Loucy (cell line): ENCODE data around the gene PLA2G5.

Experiments used
- H2AFZ ChIP-seq: fragments of 200-600 bp; sonication (generic); 2 replicates; pipeline ENCODE4 v1.6.0; 2016; ENCODE audit warnings: antibody characterized with exemption, mild to moderate bottlenecking, low read length, moderate library complexity
- H3F3A ChIP-seq: fragments of 200-600 bp; 2 replicates; pipeline ENCODE4 v1.6.0; 2016; ENCODE audit warnings: antibody characterized with exemption, low read depth, mild to moderate bottlenecking
- H3K27me3 ChIP-seq: fragments of 200-600 bp; sonication (generic); 2 replicates; pipeline ENCODE4 v1.6.1; 2014; ENCODE audit warnings: low read length, mild to moderate bottlenecking; ENCODE audit not compliant: insufficient read depth, poor library complexity, severe bottlenecking
- H3K36me3 ChIP-seq: fragments of 200-600 bp; sonication (generic); 2 replicates; pipeline ENCODE4 v1.6.1; 2016; ENCODE audit warnings: low read length; ENCODE audit not compliant: insufficient read depth
- H3K4me1 ChIP-seq: fragments of 200-600 bp; sonication (generic); 2 replicates; pipeline ENCODE4 v1.5.1; 2014; ENCODE audit warnings: low read length, mild to moderate bottlenecking; ENCODE audit not compliant: insufficient read depth, poor library complexity, severe bottlenecking
- H3K4me2 ChIP-seq: fragments of 200-600 bp; sonication (generic); 2 replicates; pipeline ENCODE4 v1.6.0; 2014; ENCODE audit warnings: antibody characterized with exemption, low read length, low read depth, mild to moderate bottlenecking; ENCODE audit not compliant: poor library complexity, severe bottlenecking
- H3K4me3 ChIP-seq: fragments of 200-600 bp; sonication (generic); 2 replicates; pipeline ENCODE4 v1.5.1; 2014; ENCODE audit warnings: low read length, mild to moderate bottlenecking, mixed read lengths; ENCODE audit not compliant: poor library complexity, severe bottlenecking
- H3K79me2 ChIP-seq: fragments of 200-600 bp; sonication (generic); 2 replicates; pipeline ENCODE4 v1.6.1; 2014; ENCODE audit warnings: low read length; ENCODE audit not compliant: insufficient read depth
- H3K9ac ChIP-seq: fragments of 200-600 bp; sonication (generic); 2 replicates; pipeline ENCODE4 v1.6.0; 2014; ENCODE audit warnings: mild to moderate bottlenecking, low read depth, low read length, moderate library complexity; ENCODE audit not compliant: poor library complexity, severe bottlenecking
- H3K9me2 ChIP-seq: fragments of 200-600 bp; sonication (generic); replicated peaks from 2 replicates; pipeline ENCODE4 v1.6.1; 2016; ENCODE audit warnings: low read depth, low read length, mixed read lengths
- H3K9me3 ChIP-seq: fragments of 200-600 bp; sonication (generic); 2 replicates; pipeline ENCODE4 v1.6.1; 2014; ENCODE audit warnings: mild to moderate bottlenecking, antibody characterized with exemption, low read length, low read depth; ENCODE audit not compliant: insufficient read depth
- H4K20me1 ChIP-seq: fragments of 200-600 bp; sonication (generic); 2 replicates; pipeline ENCODE4 v1.6.0; 2014; ENCODE audit warnings: antibody characterized with exemption, low read length, mild to moderate bottlenecking; ENCODE audit not compliant: insufficient read depth, poor library complexity, severe bottlenecking
- EZH2phosphoT487 ChIP-seq: fragments of 200-600 bp; IDR thresholded peaks from 2 replicates; pipeline ENCODE4 v1.6.1; 2018; ENCODE audit warnings: antibody characterized with exemption, mild to moderate bottlenecking, moderate library complexity, borderline replicate concordance
- TF ChIP-seq, protein P1 (sequence below): fragments of 200-600 bp; sonication (generic); conservative IDR thresholded peaks from 2 replicates; pipeline ENCODE4 v1.5.1; 2014; ENCODE audit warnings: mild to moderate bottlenecking, antibody characterized with exemption, low read length

PLA2G5 gene

GRCh38 chr1:20035114-20035513 is 34.9 kb upstream of the PLA2G5 start:
- H3K9me2 ChIP-seq = no peaks in the 10 kb centered on the region
- H3K27me3 ChIP-seq = no peaks in the 10 kb centered on the region
- H3K36me3 ChIP-seq = no peaks in the 10 kb centered on the region
- H3K79me2 ChIP-seq = no peaks in the 10 kb centered on the region
- H2AFZ ChIP-seq = no peak overlapping the region
- H4K20me1 ChIP-seq = no peaks in the 10 kb centered on the region
- no peak overlapping the region for H3K4me3 ChIP-seq
- no peaks in the 10 kb centered on the region for H3F3A ChIP-seq
- no peaks in the 10 kb centered on the region for H3K4me1 ChIP-seq
- no peak overlapping the region for H3K9ac ChIP-seq
- no peak overlapping the region for H3K4me2 ChIP-seq
- 0 out of 2 replicates have a peak, but pooled peaks cover 3% of the 10 kb centered on the region for H3K9me3 ChIP-seq
- no peak for TF ChIP-seq EZH2phosphoT487
- TF ChIP-seq, protein P1, sequence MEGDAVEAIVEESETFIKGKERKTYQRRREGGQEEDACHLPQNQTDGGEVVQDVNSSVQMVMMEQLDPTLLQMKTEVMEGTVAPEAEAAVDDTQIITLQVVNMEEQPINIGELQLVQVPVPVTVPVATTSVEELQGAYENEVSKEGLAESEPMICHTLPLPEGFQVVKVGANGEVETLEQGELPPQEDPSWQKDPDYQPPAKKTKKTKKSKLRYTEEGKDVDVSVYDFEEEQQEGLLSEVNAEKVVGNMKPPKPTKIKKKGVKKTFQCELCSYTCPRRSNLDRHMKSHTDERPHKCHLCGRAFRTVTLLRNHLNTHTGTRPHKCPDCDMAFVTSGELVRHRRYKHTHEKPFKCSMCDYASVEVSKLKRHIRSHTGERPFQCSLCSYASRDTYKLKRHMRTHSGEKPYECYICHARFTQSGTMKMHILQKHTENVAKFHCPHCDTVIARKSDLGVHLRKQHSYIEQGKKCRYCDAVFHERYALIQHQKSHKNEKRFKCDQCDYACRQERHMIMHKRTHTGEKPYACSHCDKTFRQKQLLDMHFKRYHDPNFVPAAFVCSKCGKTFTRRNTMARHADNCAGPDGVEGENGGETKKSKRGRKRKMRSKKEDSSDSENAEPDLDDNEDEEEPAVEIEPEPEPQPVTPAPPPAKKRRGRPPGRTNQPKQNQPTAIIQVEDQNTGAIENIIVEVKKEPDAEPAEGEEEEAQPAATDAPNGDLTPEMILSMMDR = no peak

DNA sequence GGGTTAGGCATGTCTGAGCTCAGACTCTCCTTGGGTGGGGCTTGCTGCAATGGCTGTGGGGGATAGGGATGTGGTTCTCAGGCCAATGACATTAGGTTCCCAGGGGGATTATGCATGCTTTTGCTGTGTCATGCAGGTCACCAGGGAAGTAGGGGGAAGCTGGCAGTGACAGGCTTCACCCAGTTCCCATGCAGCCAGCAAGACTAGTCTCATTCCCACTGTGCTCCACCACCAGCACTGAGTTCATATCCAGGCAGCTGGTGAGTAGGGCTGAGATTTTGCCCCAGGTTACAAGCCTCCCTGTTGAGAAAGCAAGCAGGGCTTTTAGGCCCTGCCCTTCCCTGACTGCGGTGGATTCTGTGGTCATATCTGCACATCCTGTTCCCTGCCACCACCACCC is 32.1 kb upstream of the PLA2G5 start:
- Histone ChIP-seq H3K9me3 (0 out of 2 replicates have a peak, but pooled peaks cover 3% of the 10 kb centered on the region), H3K36me3 (no peaks in the 10 kb centered on the region), H3K9ac (no peak overlapping the region), H3K4me1 (no peaks in the 10 kb centered on the region), H3K9me2 (no peaks in the 10 kb centered on the region), H4K20me1 (no peaks in the 10 kb centered on the region), H3K79me2 (no peaks in the 10 kb centered on the region), H3K4me2 (no peak overlapping the region), H3F3A (no peaks in the 10 kb centered on the region), H3K4me3 (no peak overlapping the region), H3K27me3 (no peaks in the 10 kb centered on the region), H2AFZ (no peak overlapping the region)
- no peak for TF ChIP-seq EZH2phosphoT487
- TF ChIP-seq, protein P1 = no peak

DNA sequence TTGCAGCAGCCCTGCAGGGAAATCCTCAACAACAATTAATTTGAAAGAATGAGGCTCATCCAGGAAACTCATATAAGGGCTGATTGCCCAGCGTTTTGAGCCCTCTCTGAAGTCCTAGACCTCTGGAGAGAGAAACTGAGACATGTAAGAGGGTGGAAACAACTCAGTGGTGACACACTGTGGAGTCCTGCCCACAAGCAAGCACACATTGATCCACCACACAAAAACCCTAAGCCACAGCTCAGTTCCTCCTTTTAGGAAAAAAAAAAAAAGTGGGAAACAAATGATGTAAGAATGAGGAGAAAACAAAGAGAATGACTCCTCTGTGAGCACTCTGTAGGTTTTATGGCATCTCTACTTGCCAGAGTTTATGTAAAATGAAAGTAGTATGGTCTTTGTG is 22.9 kb upstream of the PLA2G5 start:
- Histone ChIP-seq H3K4me3 (no peak overlapping the region), H3K27me3 (no peaks in the 10 kb centered on the region), H4K20me1 (no peaks in the 10 kb centered on the region), H2AFZ (no peak overlapping the region), H3K4me2 (no peak overlapping the region), H3F3A (no peaks in the 10 kb centered on the region), H3K9me3 (no peaks in the 10 kb centered on the region; the same call in 1 of the 2 replicates), H3K4me1 (no peaks in the 10 kb centered on the region), H3K9ac (no peak overlapping the region), H3K9me2 (no peaks in the 10 kb centered on the region), H3K79me2 (no peaks in the 10 kb centered on the region), H3K36me3 (no peaks in the 10 kb centered on the region)
- TF ChIP-seq, protein P1 = no peak
- no peak for TF ChIP-seq EZH2phosphoT487
